K562 (cell line): ENCODE data around the gene SIGLEC14. TPM values are rescaled to one million over a fixed set of nuclear protein-coding genes. Genes with fewer than 3 reads are reported as not detected.

Experiments
- ATF7 ChIP-seq: fragments of 450-650 bp; IDR thresholded peaks from 2 replicates; pipeline ENCODE4 v1.7.1; 2014; ENCODE audit warnings: mild to moderate bottlenecking, moderate library complexity
- BCOR ChIP-seq: fragments of 450-650 bp; IDR thresholded peaks from 2 replicates; pipeline ENCODE4 v1.6.1; 2016
- CBFB ChIP-seq: sonication (generic); formaldehyde crosslinking; IDR thresholded peaks from 2 replicates; pipeline ENCODE4 v1.4.0; 2020; ENCODE audit warnings: mild to moderate bottlenecking, missing genetic modification reagents
- CEBPG ChIP-seq, 3 experiments: fragments of 200-800 bp in 1 of 3; sonication (Bioruptor generic) in 1 of 3; sonication (generic) in 1 of 3; formaldehyde crosslinking in 1 of 3; IDR thresholded peaks in 2 of 3; conservative IDR thresholded peaks in 1 of 3; 2 replicates each; pipeline versions ENCODE4 v1.6.1 to v1.8.0; 2016 to 2022; ENCODE audit warnings: missing compliant biosample characterization in 2 of 3, missing genetic modification characterization in 2 of 3, mild to moderate bottlenecking in 1 of 3, missing genetic modification reagents in 1 of 3
- CEBPZ ChIP-seq: fragments of 150-350 bp; IDR thresholded peaks from 2 replicates; pipeline ENCODE4 v1.6.1; 2014; ENCODE audit warnings: low read depth, mild to moderate bottlenecking, low read length, borderline replicate concordance
- CSDE1 ChIP-seq, 2 experiments: fragments of 450-650 bp; IDR thresholded peaks; 2 replicates each; pipeline ENCODE4 v1.6.1; 2016; ENCODE audit warnings: mild to moderate bottlenecking in 1 of 2
- EP300 ChIP-seq: IDR thresholded peaks from 2 replicates; pipeline ENCODE4 v1.6.1; 2012; ENCODE audit warnings: low read length, improper control_type of control experiment
- GABPB2 ChIP-seq: fragments of 250-450 bp; sonication (Bioruptor Pico); conservative IDR thresholded peaks from 2 replicates; pipeline ENCODE4 v1.5.1; 2021; ENCODE audit warnings: mild to moderate bottlenecking
- SREBF1 ChIP-seq: fragments of 150-350 bp; IDR thresholded peaks from 2 replicates; pipeline ENCODE4 v1.6.1; 2014; ENCODE audit warnings: antibody characterized with exemption, low read depth, low read length, borderline replicate concordance
- TARDBP ChIP-seq: fragments of 450-650 bp; IDR thresholded peaks from 2 replicates; pipeline ENCODE4 v1.6.1; 2016
- VEZF1 ChIP-seq: fragments of 200-800 bp; sonication (Bioruptor generic); IDR thresholded peaks from 2 replicates; pipeline ENCODE4 v1.6.1; 2017; ENCODE audit warnings: missing genetic modification characterization, missing compliant biosample characterization
- ZFX ChIP-seq: sonication (generic); formaldehyde crosslinking; IDR thresholded peaks from 2 replicates; pipeline ENCODE4 v1.8.0; 2022; ENCODE audit warnings: mild to moderate bottlenecking, missing genetic modification reagents, moderate library complexity
- ZNF3 ChIP-seq: fragments of 250-450 bp; sonication (Bioruptor Pico); IDR thresholded peaks from 2 replicates; pipeline ENCODE4 v1.5.0; 2021; ENCODE audit warnings: mild to moderate bottlenecking, moderate library complexity
- ZNF655 ChIP-seq: fragments of 250-450 bp; sonication (Bioruptor Pico); IDR thresholded peaks from 2 replicates; pipeline ENCODE4 v1.5.0; 2021
- ZNF77 ChIP-seq: fragments of 250-450 bp; sonication (Bioruptor Pico); IDR thresholded peaks from 2 replicates; pipeline ENCODE4 v1.5.0; 2020
- ZNF79 ChIP-seq: fragments of 250-450 bp; sonication (Bioruptor Pico); IDR thresholded peaks from 2 replicates; pipeline ENCODE4 v1.4.0; 2020; ENCODE audit warnings: low read depth, mild to moderate bottlenecking, moderate library complexity
- polyA plus RNA-seq, 8 experiments: library from polyadenylated mRNA; depleted of rRNA in 4 of 8; stranded (reverse) in 5 of 8; unstranded in 3 of 8; fragments of >200 nt; fragmentation: Nextera tagmentation in 2 of 8; fragmentation: Illumina TruSeq in 1 of 8; extraction: Ambion mirVana in 2 of 8; extraction: Trizol in 1 of 8; gene quantifications; 2 replicates each; pipeline versions ENCODE4 v1.2.1 to v1.2.3, GENCODE V29; 2011 to 2014; ENCODE audit warnings: inconsistent platforms in 1 of 8, missing spikeins in 1 of 8
- total RNA-seq, 7 experiments: library from RNA; depleted of rRNA in 6 of 7; stranded (reverse); fragments of >200 nt in 6 of 7; fragmentation: Illumina TruSeq in 2 of 7; extraction: Trizol in 2 of 7; gene quantifications; 2 replicates each; pipeline versions ENCODE4 v1.2.1 to v1.2.3, GENCODE V29; 2011 to 2021; ENCODE audit warnings: low replicate concordance in 1 of 7
- TF ChIP-seq, protein P1 (sequence below): fragments of 450-650 bp; IDR thresholded peaks from 2 replicates; pipeline ENCODE4 v1.6.1; 2016; ENCODE audit warnings: borderline replicate concordance
- TF ChIP-seq, protein P2 (sequence below), 2 experiments: IDR thresholded peaks; 2 replicates each; pipeline ENCODE4 v1.6.1; 2011; ENCODE audit warnings: borderline replicate concordance in 1 of 2, control low read depth in 1 of 2, low read depth in 1 of 2, low read length in 1 of 2, mild to moderate bottlenecking in 1 of 2, mixed read lengths in 1 of 2, moderate library complexity in 1 of 2; ENCODE audit not compliant: insufficient read depth in 1 of 2, insufficient read length in 1 of 2, poor library complexity in 1 of 2, severe bottlenecking in 1 of 2; ENCODE audit errors: extremely low read depth in 1 of 2

Gene SIGLEC14
- total and polyA plus RNA-seq, 9 of the 15 experiments (the other 6 are each of a cell fraction or from before 2014, with no cell fraction given): not detected

- peak; percentile 50 for TF ChIP-seq VEZF1 (CRISPR knock-in tag)
- no peak for TF ChIP-seq SREBF1
- no peak; the same call in 1 of the 2 replicates for TF ChIP-seq TARDBP
- no peak for TF ChIP-seq CEBPZ
- no peak for TF ChIP-seq ZNF655 (CRISPR knock-in tag)
- no peak for TF ChIP-seq ZNF79 (CRISPR knock-in tag)
- no peak for TF ChIP-seq ZNF77
- TF ChIP-seq ATF7: peak; percentile 41; the same call in 1 of the 2 replicates
- no peak for TF ChIP-seq GABPB2 (CRISPR knock-in tag)
- peak; percentile 32; the same call in 1 of the 2 replicates for TF ChIP-seq EP300
- TF ChIP-seq, protein P1, sequence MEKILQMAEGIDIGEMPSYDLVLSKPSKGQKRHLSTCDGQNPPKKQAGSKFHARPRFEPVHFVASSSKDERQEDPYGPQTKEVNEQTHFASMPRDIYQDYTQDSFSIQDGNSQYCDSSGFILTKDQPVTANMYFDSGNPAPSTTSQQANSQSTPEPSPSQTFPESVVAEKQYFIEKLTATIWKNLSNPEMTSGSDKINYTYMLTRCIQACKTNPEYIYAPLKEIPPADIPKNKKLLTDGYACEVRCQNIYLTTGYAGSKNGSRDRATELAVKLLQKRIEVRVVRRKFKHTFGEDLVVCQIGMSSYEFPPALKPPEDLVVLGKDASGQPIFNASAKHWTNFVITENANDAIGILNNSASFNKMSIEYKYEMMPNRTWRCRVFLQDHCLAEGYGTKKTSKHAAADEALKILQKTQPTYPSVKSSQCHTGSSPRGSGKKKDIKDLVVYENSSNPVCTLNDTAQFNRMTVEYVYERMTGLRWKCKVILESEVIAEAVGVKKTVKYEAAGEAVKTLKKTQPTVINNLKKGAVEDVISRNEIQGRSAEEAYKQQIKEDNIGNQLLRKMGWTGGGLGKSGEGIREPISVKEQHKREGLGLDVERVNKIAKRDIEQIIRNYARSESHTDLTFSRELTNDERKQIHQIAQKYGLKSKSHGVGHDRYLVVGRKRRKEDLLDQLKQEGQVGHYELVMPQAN: no peak
- no peak for TF ChIP-seq ZFX
- no peak for TF ChIP-seq CBFB
- peak; percentile 43 for TF ChIP-seq CEBPG (CRISPR knock-in tag; IDR thresholded peaks at IDR 0.05)
- TF ChIP-seq CEBPG (tag; conservative IDR thresholded peaks at IDR 0.05 in 1 of 2, IDR thresholded peaks at IDR 0.05 in 1 of 2): no peak
- no peak for TF ChIP-seq CSDE1 (IDR thresholded peaks at IDR 0.05)
- TF ChIP-seq BCOR: no peak
- TF ChIP-seq, protein P2, sequence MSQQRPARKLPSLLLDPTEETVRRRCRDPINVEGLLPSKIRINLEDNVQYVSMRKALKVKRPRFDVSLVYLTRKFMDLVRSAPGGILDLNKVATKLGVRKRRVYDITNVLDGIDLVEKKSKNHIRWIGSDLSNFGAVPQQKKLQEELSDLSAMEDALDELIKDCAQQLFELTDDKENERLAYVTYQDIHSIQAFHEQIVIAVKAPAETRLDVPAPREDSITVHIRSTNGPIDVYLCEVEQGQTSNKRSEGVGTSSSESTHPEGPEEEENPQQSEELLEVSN (IDR thresholded peaks at IDR 0.05; ENCODE audit: borderline replicate concordance in 1 of 2, extremely low read depth in 1 of 2, insufficient read depth in 1 of 2, insufficient read length in 1 of 2, low read depth in 1 of 2, low read length in 1 of 2, poor library complexity in 1 of 2, severe bottlenecking in 1 of 2): no peak
- TF ChIP-seq ZNF3: no peak
These were observed 38.6 kb downstream of the SIGLEC14 start (continued) for GRCh38 chr19:51607920-51608562.
